ENCODE data around the gene MIF4GD. TPM values are rescaled to one million over a fixed set of nuclear protein-coding genes. Genes with fewer than 3 reads are reported as not detected.
"Not testable (repeated sequence)": the region's sequence is repeated elsewhere in the genome, so short reads cannot be mapped to it uniquely, and the experiment has no call there.

Gene MIF4GD
- total and polyA plus RNA-seq, 7 donors, result 19.2 to 45.8 (median 37.1) TPM

- H3K27me3 ChIP-seq (ENCODE audit: insufficient read depth in 3 of 3, low read length in 2 of 3), result no peaks in the 10 kb centered on the region
- no peak for ATAC-seq
- TF ChIP-seq CTCF (IDR thresholded peaks at IDR 0.05), result no peak
- intact Hi-C loops (cut with DNase I), result no loop called here
- H3K4me3 ChIP-seq, result no peak overlapping the region
- DNase-seq, result no peak
- 81 to 93% (median 86%) methylated on average over 6 of the region's 6 CpGs for WGBS, 3 donors
- peaks cover 5% of the 10 kb centered on the region for H3K4me1 ChIP-seq
- H3K9me3 ChIP-seq, result no peaks in the 10 kb centered on the region
- no peak overlapping the region for H3K27ac ChIP-seq
- H3K36me3 ChIP-seq (ENCODE audit: insufficient read depth in 1 of 2, low read depth in 1 of 2), result peaks cover 3 to 62% of the 10 kb centered on the region in 2 donors
These were observed 14.1 kb upstream of the MIF4GD start for GRCh38 chr17:75285123-75285522.

GRCh38 chr17:75280189-75280588 is 9.2 kb upstream of the MIF4GD start:
- peaks cover 0 to 74% of the 10 kb centered on the region in 2 donors for H3K36me3 ChIP-seq (ENCODE audit: insufficient read depth in 1 of 2, low read depth in 1 of 2)
- 96 to 100% (median 96%) methylated on average over 4 of the region's 4 CpGs for WGBS, 3 donors
- intact Hi-C loops (cut with DNase I); H3K4me1 ChIP-seq; ATAC-seq; H3K9me3 ChIP-seq; H3K27me3 ChIP-seq (ENCODE audit: insufficient read depth in 3 of 3, low read length in 2 of 3); H3K4me3 ChIP-seq; DNase-seq; H3K27ac ChIP-seq: not testable (repeated sequence)

GRCh38 chr17:75277664-75278071 is 6.6 kb upstream of the MIF4GD start:
- no peak for ATAC-seq
- H3K4me3 ChIP-seq, result no peak overlapping the region
- intact Hi-C loops (cut with DNase I), result no loop called here
- peaks cover 0 to 70% of the 10 kb centered on the region in 2 donors for H3K36me3 ChIP-seq (ENCODE audit: insufficient read depth in 1 of 2, low read depth in 1 of 2)
- 53 to 63% (median 58%) methylated on average over 4 to 6 of the region's 6 CpGs for WGBS, 3 donors
- TF ChIP-seq CTCF (IDR thresholded peaks at IDR 0.05), result no peak
- H3K27me3 ChIP-seq (ENCODE audit: insufficient read depth in 3 of 3, low read length in 2 of 3), result no peaks in the 10 kb centered on the region
- H3K4me1 ChIP-seq, result no peaks in the 10 kb centered on the region
- no peaks in the 10 kb centered on the region for H3K9me3 ChIP-seq
- no peak overlapping the region for H3K27ac ChIP-seq
- DNase-seq, result peak in 1 of 2 donors; percentile 19

GRCh38 chr17:75273977-75274708 is 3.1 kb upstream of the MIF4GD start:
- WGBS, 3 donors, result 62 to 73% (median 62%) methylated on average over 7 of the region's 7 CpGs
- Histone ChIP-seq H3K27me3 (ENCODE audit: insufficient read depth in 3 of 3, low read length in 2 of 3) (no peaks in the 10 kb centered on the region), H3K27ac (no peak overlapping the region), H3K4me1 (peaks cover 14% of the 10 kb centered on the region), H3K9me3 (no peaks in the 10 kb centered on the region), H3K36me3 (ENCODE audit: insufficient read depth in 1 of 2, low read depth in 1 of 2) (peaks cover 0 to 47% of the 10 kb centered on the region in 2 donors), H3K4me3 (no peak overlapping the region)
- DNase-seq (peak in 1 of 2 donors; percentile 35), ATAC-seq (no peak)
- intact Hi-C loops (cut with DNase I), result loop anchor here in 1 of 2 donors (5.0 kb wide), 1 partner anchor 67 kb away; the partner anchor contains the start of gene NUP85
- TF ChIP-seq CTCF (IDR thresholded peaks at IDR 0.05), result no peak

GRCh38 chr17:75272848-75273184 is 1.8 kb upstream of the MIF4GD start:
- Histone ChIP-seq H3K4me3 (no peak overlapping the region), H3K27me3 (ENCODE audit: insufficient read depth in 3 of 3, low read length in 2 of 3) (no peaks in the 10 kb centered on the region), H3K4me1 (peaks cover 14% of the 10 kb centered on the region), H3K36me3 (ENCODE audit: insufficient read depth in 1 of 2, low read depth in 1 of 2) (peaks cover 0 to 39% of the 10 kb centered on the region in 2 donors), H3K9me3 (no peaks in the 10 kb centered on the region), H3K27ac (no peak overlapping the region)
- no peak for ATAC-seq
- intact Hi-C loops (cut with DNase I), result loop anchor here in 1 of 2 donors (5.0 kb wide), 1 partner anchor 66 kb away; the partner anchor contains the start of gene NUP85
- no peak for TF ChIP-seq CTCF (IDR thresholded peaks at IDR 0.05)
- 62 to 70% (median 64%) methylated on average over 3 of the region's 3 CpGs for WGBS, 3 donors
- no peak for DNase-seq

Measured in psoas muscle (tissue), 8 donors.